Common myeloid progenitor, CD34-positive (primary cell): ENCODE results near the gene KPNA2. TPM values are rescaled to one million over a fixed set of nuclear protein-coding genes. Genes with fewer than 3 reads are reported as not detected.

Experiments
- CTCF ChIA-PET: fragments of 350-600 bp; sonication (Branson Sonifier 250); formaldehyde crosslinking; loops from one replicate; lab custom pipeline; 2021; ENCODE audit warnings: antibody characterized with exemption; lab: Charles Lee
- POLR2A ChIA-PET: fragments of 350-600 bp; sonication (Branson Sonifier 250); formaldehyde crosslinking; loops from one replicate; lab custom pipeline; 2021; ENCODE audit warnings: antibody characterized with exemption; lab: Charles Lee
- DNase-seq, 3 donors: peaks; one replicate each; pipeline versions ENCODE4 v3.0.0 to v3.0.0-alpha.2; 2013
- H3K27ac ChIP-seq, 2 experiments: 1 replicate in 1 of 2; 2 replicates in 1 of 2; pipeline ENCODE4 v1.7.0; 2013; ENCODE audit warnings: inconsistent platforms in 2 of 2, low read length in 2 of 2, mild to moderate bottlenecking in 2 of 2, low read depth in 1 of 2, moderate library complexity in 1 of 2; ENCODE audit not compliant: severe bottlenecking in 2 of 2, insufficient read depth in 1 of 2, poor library complexity in 1 of 2
- H3K27me3 ChIP-seq, 5 experiments: replicated peaks in 2 of 5; 1 replicate in 3 of 5; 2 replicates in 2 of 5; pipeline versions ENCODE4 v1.6.1 to v1.7.0; 2013; ENCODE audit warnings: low read length in 4 of 5, mild to moderate bottlenecking in 2 of 5, moderate library complexity in 2 of 5, inconsistent platforms in 1 of 5; ENCODE audit not compliant: insufficient read depth in 5 of 5, control insufficient read depth in 4 of 5
- H3K36me3 ChIP-seq, 4 experiments: 1 replicate in 2 of 4; 2 replicates in 2 of 4; pipeline versions ENCODE4 v1.6.1 to v1.7.0; 2013; ENCODE audit warnings: low read length in 3 of 4, control low read depth in 1 of 4, mild to moderate bottlenecking in 1 of 4; ENCODE audit not compliant: control insufficient read depth in 4 of 4, insufficient read depth in 4 of 4
- H3K4me1 ChIP-seq, 4 experiments: 1 replicate in 3 of 4; 2 replicates in 1 of 4; pipeline versions ENCODE4 v1.6.1 to v1.7.1; 2013; ENCODE audit warnings: low read length in 3 of 4, mild to moderate bottlenecking in 3 of 4, control low read depth in 1 of 4, inconsistent platforms in 1 of 4, moderate library complexity in 1 of 4; ENCODE audit not compliant: control insufficient read depth in 4 of 4, insufficient read depth in 4 of 4; ENCODE audit errors: control extremely low read depth in 1 of 4
- H3K4me3 ChIP-seq, 7 experiments: 1 replicate in 4 of 7; 2 replicates in 3 of 7; pipeline versions ENCODE4 v1.5.1 to v1.7.0; 2013; ENCODE audit warnings: mild to moderate bottlenecking in 7 of 7, low read length in 6 of 7, moderate library complexity in 6 of 7, inconsistent platforms in 2 of 7, low read depth in 2 of 7, control low read depth in 1 of 7; ENCODE audit not compliant: insufficient read depth in 4 of 7, control insufficient read depth in 1 of 7; ENCODE audit errors: extremely low read depth in 1 of 7
- H3K9me3 ChIP-seq, 5 experiments: 1 replicate in 4 of 5; 2 replicates in 1 of 5; pipeline versions ENCODE4 v1.6.1 to v1.7.1; 2013; ENCODE audit warnings: low read length in 4 of 5, mild to moderate bottlenecking in 2 of 5, inconsistent platforms in 1 of 5, low read depth in 1 of 5, moderate library complexity in 1 of 5; ENCODE audit not compliant: control insufficient read depth in 4 of 5, insufficient read depth in 2 of 5; ENCODE audit errors: control extremely low read depth in 1 of 5
- WGBS: methylation state at CpG from one replicate; pipeline ENCODE4 v1.1.5; 2013; ENCODE audit not compliant: insufficient coverage; 5-methylcytosine and 5-hydroxymethylcytosine counted together
- polyA plus RNA-seq: library from polyadenylated mRNA; unstranded; fragments of 120-200 nt; gene quantifications from one replicate; pipeline ENCODE4 v1.2.1, GENCODE V29; 2013

The KPNA2 gene
- polyA plus RNA-seq, result 59.5 TPM

- Histone ChIP-seq H3K9me3 (no peaks in the 10 kb centered on the region), H3K27ac (peak within 1 kb of the TSS; percentile 72 to 86), H3K4me3 (peak within 1 kb of the TSS; percentile 80 to 98 (median 94)), H3K36me3 (peaks cover 4 to 33% (median 13%) of the 10 kb centered on the region in 4 experiments), H3K4me1 (peaks cover 5 to 23% (median 12%) of the 10 kb centered on the region in 4 experiments), H3K27me3 (no peaks in the 10 kb centered on the region)
- DNase-seq, result peak; percentile 97 to 99 (median 98)
- 0% methylated on average over 52 of the region's 72 CpGs for WGBS
- ChIA-PET CTCF (interaction anchor here (0.6 to 1.3 kb wide), 3 partner anchors 22 to 431 kb away, joined by 3 to 5 read pairs (median 3); no protein-coding TSS in a partner anchor), POLR2A (no interaction called here)
Measured at GRCh38 chr17:68035523-68036303, at the start of gene KPNA2. KPNA2 (plus strand) TSS chr17:68035735; CDS start chr17:68037133, 1,398 bp downstream.

GRCh38 chr17:67990909-67991308, 44.6 kb upstream of the KPNA2 start:
- DNase-seq, result no peak
- Histone ChIP-seq H3K27me3 (peaks cover 0 to 10% (median 3%) of the 10 kb centered on the region in 5 experiments), H3K27ac (no peak overlapping the region), H3K4me1 (peaks cover 5 to 27% (median 22%) of the 10 kb centered on the region in 4 experiments), H3K4me3 (no peak overlapping the region), H3K36me3 (no peaks in the 10 kb centered on the region), H3K9me3 (no peaks in the 10 kb centered on the region)
- 100% methylated on average over 3 of the region's 4 CpGs for WGBS
- CTCF ChIA-PET, result interaction anchor here (1.7 kb wide), 1 partner anchor 11 kb away, joined by 3 read pairs; no protein-coding TSS in a partner anchor
- POLR2A ChIA-PET, result no interaction called here

GRCh38 chr17:67992548-67993152, 42.9 kb upstream of the KPNA2 start:
- Histone ChIP-seq H3K27me3 (peaks cover 0 to 21% (median 8%) of the 10 kb centered on the region in 5 experiments), H3K9me3 (no peaks in the 10 kb centered on the region), H3K27ac (no peak overlapping the region), H3K4me1 (peaks cover 5 to 33% (median 27%) of the 10 kb centered on the region in 4 experiments), H3K4me3 (peak overlapping the region; percentile 50 to 85 (median 75)), H3K36me3 (no peaks in the 10 kb centered on the region)
- DNase-seq, result peak; percentile 38 to 74 (median 70)
- ChIA-PET POLR2A (no interaction called here), CTCF (interaction anchor here (1.0 to 1.5 kb wide), 3 partner anchors 24 to 45 kb away, joined by 3 to 4 read pairs (median 3); no protein-coding TSS in a partner anchor)
- WGBS, result 4% methylated on average over 16 of the region's 18 CpGs

- Histone ChIP-seq H3K9me3 (no peaks in the 10 kb centered on the region), H3K27ac (peak overlapping the region in 1 of 2 experiments; percentile 74), H3K4me3 (peak overlapping the region; percentile 64 to 85 (median 77)), H3K27me3 (peaks cover 0 to 21% (median 8%) of the 10 kb centered on the region in 5 experiments), H3K36me3 (no peaks in the 10 kb centered on the region), H3K4me1 (peaks cover 5 to 33% (median 27%) of the 10 kb centered on the region in 4 experiments)
- POLR2A ChIA-PET, result no interaction called here
- CTCF ChIA-PET, result interaction anchor here (1.3 to 1.6 kb wide), 3 partner anchors 23 to 44 kb away, joined by 3 to 5 read pairs (median 4); no protein-coding TSS in a partner anchor
- peak; percentile 68 to 88 (median 83) for DNase-seq
- WGBS, result under 1% methylated on average over 96 of the region's 144 CpGs
Measured at GRCh38 chr17:67993153-67993997, 42.2 kb upstream of the KPNA2 start.

- H3K36me3 ChIP-seq, result no peaks in the 10 kb centered on the region
- H3K4me1 ChIP-seq, result peaks cover 5 to 33% (median 27%) of the 10 kb centered on the region in 4 experiments
- peaks cover 0 to 21% (median 8%) of the 10 kb centered on the region in 5 experiments for H3K27me3 ChIP-seq
- ChIA-PET CTCF (interaction anchor here (1.3 to 1.6 kb wide), 3 partner anchors 22 to 43 kb away, joined by 3 to 5 read pairs (median 4); no protein-coding TSS in a partner anchor), POLR2A (no interaction called here)
- peak overlapping the region in 1 of 2 experiments; percentile 74 for H3K27ac ChIP-seq
- H3K9me3 ChIP-seq, result no peaks in the 10 kb centered on the region
- peak in 2 of 3 donors; percentile 20 to 48 for DNase-seq
- WGBS, result 5% methylated on average over 12 of the region's 21 CpGs
- peak overlapping the region; percentile 64 to 85 (median 75) for H3K4me3 ChIP-seq
Measured at GRCh38 chr17:67993998-67994361, 41.6 kb upstream of the KPNA2 start.

- WGBS, result no CpG with 5 or more reads among the region's 9 CpGs
- ChIA-PET CTCF (interaction anchor here (0.9 to 1.8 kb wide), 3 partner anchors 15 to 25 kb away, joined by 3 to 5 read pairs (median 4); no protein-coding TSS in a partner anchor), POLR2A (interaction anchor here (0.6 kb wide), 1 partner anchor 33 kb away, joined by 6 read pairs; no protein-coding TSS in a partner anchor)
- Histone ChIP-seq H3K4me3 (peak overlapping the region in 6 of 7 experiments; percentile 54 to 83 (median 70)), H3K9me3 (no peaks in the 10 kb centered on the region), H3K27ac (no peak overlapping the region), H3K36me3 (no peaks in the 10 kb centered on the region), H3K27me3 (peaks cover 0 to 21% (median 8%) of the 10 kb centered on the region in 5 experiments), H3K4me1 (peaks cover 5 to 33% (median 27%) of the 10 kb centered on the region in 4 experiments)
- DNase-seq, result peak in 2 of 3 donors; percentile 42 to 58
Measured at GRCh38 chr17:67994817-67995569, 40.5 kb upstream of the KPNA2 start.
